ENCODE measurements around the gene MAP4K5.
A peak's percentile ranks its signal among the peaks of the same experiment; 100 is the strongest.

MAP4K5 gene

DNA sequence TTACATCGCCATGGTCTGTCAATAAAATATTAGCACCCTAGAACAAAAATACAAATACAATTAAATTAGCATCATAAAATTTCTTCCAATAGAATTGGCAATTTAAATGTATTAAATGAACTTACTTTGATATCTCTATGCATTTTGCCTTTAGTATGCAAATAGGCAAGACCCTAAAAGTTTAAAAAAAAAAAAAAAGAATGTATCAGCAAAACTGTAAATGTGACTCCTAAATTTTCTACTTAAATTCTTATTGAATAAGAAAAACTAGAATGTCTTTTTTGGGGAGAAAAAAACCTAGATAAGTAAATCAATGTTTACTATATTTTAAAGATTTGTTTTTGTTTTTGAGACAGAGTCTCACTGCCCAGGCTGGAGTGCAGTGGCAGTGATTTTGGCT is 56.2 kb downstream of the MAP4K5 start:
- no peak for DNase-seq (ENCODE audit: low spot score)

DNA sequence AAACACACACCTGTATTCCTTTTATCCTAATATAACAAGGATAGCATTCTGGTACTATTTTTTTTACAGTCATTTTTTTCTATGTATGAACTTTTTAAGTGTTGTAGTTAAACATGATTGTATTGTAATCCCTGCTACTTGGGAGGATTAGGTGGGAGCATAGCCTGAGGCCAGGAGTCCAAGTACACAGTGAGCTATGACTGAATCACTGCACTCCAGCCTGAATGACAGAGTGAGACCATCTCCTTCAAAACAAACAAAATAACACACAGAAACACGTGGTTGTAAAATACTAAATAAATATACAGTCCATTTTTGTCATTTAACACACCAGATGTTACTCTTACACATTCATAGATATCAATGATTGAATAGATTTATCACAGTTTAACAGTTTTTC is 56.9 kb downstream of the MAP4K5 start:
- DNase-seq (ENCODE audit: low spot score), result no peak

DNA sequence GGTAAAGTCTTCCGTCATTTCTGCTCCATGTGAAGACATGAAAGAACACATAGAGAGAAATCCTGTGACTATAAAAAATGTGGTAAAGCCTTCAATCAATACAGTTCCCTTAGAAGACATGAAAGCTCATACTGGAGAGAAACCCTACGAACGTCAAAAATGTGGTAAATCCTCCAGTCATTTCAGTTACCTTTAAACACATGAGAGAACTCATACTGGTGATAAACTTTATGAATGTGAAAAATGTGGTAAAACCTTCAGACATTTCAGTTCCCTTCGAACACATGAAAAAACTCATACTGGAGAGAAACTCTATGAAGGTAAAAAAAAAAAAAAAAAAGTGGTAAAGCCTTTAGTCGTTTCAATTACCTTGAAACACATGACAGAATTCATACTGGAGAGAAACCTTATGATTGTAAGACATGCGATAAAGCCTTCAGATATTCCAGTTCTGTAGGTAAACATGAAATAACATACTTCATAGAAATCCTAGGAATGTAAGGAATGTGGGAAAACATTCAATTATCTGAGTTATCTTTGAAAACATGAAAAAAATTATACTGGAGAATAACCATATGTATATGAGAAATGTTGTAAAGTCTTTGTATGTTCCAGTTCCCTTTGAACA is 60.4 kb downstream of the MAP4K5 start:
- DNase-seq (ENCODE audit: low spot score), result no peak

DNA sequence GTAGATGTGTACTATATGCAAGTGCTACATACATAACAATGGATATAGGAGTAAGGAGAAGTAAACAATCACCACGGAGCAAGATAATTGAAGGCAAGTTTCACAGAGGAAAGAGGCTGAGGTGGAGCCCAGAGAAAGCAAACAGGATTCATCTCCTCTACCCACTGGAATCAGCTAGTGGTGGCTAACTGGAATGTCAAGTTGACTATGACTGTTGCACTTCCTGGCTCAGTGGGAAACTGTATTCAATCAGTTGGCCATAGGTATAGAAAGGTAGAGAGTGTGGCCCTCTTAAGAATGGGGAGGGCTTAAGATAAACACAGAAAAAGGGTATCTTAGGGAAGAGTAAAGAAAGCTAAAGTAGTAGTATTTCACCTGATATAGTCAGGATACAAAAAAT is 62.4 kb downstream of the MAP4K5 start:
- no peak for DNase-seq (ENCODE audit: low spot score)

DNA sequence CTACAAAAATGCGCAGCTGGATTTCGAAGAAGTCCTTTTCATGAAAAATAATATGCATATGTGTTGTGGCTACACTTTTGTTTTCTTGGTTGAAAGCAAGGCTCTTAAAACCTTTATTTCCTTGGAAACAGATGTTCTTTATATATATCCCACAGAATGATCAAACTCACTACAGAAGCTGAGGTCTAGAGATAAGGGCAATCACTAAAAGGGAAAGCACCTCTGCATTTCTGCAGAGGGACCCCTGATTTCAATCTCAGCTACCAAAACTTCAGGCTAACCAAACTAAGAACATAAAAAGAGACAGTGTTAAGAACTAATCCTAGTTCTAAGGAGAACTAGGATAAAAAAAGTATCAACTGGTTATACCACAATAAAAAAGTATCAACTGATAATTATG is 70.3 kb downstream of the MAP4K5 start:
- no peak for DNase-seq (ENCODE audit: low spot score)

DNA sequence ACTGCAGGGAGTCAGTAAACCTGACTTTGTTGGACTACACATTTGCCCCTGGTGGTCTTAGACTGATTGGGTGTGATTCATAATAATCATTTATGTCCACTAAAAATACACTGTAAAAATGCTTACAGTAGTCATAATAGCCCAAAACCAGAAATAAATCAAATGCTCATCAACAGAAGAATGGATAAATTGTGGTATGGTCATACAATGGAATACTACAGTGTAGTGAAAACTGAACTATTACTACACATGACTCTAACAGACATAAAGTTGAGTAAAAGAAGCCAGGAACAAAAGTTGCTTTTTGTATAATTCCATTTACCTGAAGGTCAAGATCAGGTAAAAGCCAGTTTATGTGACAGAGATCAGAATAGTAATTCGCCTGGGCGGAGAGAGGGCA is 78.5 kb downstream of the MAP4K5 start:
- DNase-seq (ENCODE audit: low spot score), result no peak

DNA sequence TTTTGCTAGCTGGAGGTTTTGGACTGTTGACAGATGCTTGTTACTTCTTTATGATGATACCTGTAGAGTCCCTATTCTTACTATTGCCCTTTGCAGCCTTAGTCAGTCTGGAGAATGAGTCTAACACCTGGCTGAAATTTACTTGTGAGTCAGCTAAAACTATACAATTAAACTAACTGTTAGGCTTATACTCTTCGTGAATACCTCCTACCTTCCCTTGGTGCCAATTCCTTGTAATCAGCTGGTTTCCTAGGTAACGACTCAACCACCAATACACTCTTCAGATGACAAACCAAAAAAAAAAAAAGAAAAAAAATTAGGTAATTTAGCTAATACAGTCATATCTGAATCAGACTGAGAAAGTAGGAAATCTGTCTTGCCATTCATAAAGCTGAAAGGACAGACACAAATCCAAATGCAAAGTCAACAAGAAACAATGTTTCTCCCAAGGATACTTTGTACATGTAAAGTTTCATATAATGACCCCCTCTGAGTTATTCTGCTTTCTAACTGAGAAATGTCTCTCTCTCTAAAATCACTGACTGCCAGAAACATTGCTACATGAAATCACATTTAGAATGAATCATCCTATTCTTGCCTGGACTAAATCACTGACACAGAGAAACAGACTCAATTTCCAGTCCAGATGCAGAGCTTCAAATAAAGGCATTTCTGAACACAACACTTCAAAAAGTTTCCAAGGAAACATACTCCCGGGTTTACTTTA is 79.2 kb downstream of the MAP4K5 start:
- DNase-seq (ENCODE audit: low spot score), result peak; percentile 13

DNA sequence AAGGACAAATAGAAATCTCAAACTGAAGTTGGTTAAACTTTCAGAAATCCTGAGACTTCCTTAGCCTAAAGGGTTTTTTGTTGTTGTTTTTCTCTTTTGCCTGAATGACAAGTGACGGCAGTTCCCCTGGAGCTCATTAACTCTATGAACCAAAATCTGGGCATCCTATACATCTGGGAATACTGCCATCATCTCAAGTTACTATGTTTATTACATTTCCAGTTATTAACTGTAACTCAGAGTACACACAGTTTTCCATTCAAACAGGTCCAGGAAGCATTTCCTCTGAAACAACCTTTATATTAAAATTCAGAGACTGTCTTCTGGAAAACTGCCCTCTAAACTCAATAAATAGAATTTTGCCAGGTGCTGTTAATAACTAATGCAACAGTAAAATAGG is 80.1 kb downstream of the MAP4K5 start:
- no peak for DNase-seq (ENCODE audit: low spot score)

DNA sequence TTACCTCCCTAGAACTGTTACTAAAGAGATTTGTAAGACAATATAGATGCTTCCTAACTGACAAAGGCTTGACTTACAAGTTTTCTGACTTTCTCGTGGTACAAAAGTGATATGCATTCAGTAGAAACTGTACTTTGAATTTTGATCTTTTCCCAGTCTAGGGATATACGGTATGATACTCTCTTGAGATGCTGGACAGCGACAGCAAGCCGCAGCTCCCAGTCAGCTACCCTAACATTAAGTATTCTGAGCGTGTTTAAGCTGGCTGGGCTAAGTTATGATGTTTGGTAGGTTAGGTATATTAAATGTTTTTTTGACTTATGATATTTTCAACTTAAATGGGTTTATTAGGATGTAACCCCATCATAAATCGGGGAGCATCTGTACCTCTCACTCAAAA is 80.5 kb downstream of the MAP4K5 start:
- DNase-seq (ENCODE audit: low spot score), result no peak

DNA sequence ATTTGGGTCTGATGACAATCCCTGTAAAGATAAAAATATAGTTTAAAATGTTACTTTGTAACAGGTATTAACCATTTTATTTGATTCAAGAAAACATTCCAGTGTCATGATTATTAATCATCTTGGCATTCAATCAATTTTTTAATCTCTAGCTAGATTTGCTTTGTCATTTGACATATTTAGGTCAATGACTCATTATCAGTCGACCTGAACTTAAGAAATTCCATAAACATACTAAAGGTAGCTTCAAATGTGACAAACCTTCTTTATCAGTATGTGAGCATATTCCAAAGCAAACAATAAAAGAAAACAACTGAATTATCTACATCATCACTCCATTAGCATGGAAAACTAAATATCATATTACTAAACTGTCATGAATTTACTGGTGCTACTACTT is 84.9 kb downstream of the MAP4K5 start:
- no peak for DNase-seq (ENCODE audit: low spot score)

DNA sequence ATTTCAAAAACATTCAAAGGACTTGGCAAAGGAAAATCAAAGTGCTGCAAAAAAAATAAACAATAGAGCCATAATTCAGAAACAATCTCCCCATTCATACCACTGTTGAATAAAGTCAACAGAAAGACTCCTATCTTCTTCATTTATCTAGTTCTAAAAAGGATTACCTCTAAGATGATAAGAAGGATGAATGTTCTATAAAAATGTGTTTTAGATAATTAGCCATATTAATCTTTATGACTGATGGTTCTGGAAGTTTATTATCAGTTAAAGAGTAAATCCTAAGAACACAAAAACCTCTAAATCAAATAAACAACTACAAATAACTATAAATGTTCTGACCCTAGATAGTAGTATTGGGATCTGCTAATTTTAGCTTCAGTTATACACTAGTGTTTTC is 97.8 kb downstream of the MAP4K5 start:
- no peak for DNase-seq (ENCODE audit: low spot score)

DNA sequence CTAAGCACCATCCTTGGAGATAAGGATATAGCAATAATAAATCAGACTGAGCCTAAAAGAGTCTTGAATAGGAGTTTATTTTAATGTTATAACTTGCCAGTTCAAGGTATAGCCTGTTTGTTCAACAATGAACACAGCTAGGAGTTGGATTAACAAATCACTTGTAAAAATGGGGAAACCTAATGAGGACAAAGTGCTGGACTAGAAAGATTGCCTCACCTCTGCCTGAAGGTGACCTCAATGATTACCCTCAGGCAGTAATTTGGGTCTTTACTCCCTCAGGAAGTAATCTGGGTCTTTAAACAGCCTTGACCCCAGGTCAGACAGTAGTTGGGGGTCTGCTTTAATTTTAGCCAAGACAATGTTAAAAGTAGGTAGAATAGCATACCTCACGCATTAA is 100.2 kb downstream of the MAP4K5 start:
- DNase-seq (ENCODE audit: low spot score), result no peak

DNA sequence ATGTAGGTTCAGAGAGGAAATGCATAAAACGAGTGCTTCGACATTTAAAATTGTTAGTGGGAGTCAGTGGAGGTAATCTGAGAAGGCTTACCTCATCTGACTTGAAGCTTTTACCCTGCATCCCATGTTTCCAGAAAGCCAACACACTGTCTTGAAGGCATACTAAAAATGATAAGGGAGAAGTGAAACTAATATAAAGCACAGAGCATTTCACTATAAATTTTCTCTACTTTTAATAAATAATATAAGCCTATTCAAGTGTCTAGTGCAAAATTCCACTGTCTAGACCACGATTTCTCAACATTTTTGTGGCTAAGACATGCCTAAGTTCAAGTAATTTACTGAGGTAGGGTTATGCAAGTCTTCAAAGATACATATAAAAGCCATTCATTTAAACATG is 106.6 kb downstream of the MAP4K5 start:
- no peak for DNase-seq (ENCODE audit: low spot score)

DNA sequence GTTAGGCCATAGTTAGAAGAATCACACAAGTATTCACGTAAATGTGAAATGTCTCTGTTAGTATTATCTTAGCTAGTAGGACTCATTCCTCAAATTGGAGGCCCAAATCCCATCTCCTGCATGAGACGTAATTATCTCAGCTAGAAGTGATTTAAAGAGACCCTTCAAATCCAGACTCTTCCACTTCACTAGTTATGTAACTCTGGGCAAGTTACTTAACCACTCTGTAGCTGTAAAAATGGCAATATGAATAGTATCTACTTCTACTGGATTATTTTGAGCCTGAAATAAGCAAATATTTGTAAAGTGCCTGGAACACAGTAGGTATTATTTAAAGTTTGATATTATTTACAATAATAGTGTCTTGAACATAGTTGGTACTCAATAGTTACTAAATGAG is 107.3 kb downstream of the MAP4K5 start:
- no peak for DNase-seq (ENCODE audit: low spot score)

DNA sequence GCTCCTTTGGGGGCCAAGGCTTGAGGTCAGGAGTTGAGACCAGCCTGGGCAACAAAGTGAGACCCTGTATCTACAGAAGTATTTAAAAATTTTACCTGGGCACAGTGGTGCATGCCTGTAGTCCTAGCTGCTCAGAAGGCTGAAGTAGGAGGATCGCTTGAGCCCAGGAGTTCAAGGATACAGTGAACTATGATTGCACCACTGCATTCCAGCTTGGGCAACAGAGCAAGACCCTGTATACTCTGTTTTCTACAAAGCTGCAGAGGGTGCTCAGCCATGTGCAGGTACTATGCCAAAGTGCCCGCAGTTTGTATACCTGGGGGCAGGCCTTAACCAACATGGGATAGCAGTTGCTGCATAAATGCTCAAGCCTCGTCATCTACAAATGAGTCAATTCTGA is 108.8 kb downstream of the MAP4K5 start:
- DNase-seq (ENCODE audit: low spot score), result no peak

DNA sequence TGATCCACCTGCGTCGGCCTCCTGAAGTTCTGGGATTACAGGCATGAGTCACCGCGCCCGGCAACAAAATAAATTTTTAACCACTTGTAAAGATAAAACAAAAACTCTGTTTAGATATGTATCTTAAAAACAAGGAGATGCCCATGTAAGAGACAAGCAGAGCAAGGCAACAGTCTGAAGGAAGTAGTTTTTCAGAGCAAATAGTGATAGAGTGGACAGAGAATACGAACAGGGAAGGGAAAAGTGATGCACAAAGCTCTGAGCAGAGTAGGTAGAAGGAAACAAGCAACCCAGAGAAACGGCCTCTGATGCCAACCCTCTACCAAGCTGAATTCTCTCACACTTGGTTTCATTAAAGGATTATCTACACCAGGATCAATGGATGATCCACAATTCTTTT is 110.9 kb downstream of the MAP4K5 start:
- no peak for DNase-seq (ENCODE audit: low spot score)

DNA sequence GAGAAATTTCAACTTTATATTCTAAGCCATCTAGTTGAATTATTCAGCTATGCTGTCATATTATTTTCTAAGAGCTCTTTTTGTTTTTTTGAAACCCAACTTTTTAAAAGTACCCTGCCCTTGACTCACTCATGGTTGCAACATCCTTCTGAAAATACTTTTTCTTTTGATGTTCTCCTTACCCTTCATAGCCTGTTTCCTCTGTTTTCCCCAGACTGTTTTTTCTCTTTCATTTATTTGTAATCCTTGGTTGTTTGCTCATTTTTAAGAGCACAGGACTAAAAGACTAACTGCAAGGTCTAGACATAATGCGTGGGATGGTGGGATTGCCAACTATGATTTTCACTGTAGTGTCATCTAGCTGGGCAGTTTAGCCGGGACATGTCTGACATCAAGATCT is 114.5 kb downstream of the MAP4K5 start:
- no peak for DNase-seq (ENCODE audit: low spot score)

DNA sequence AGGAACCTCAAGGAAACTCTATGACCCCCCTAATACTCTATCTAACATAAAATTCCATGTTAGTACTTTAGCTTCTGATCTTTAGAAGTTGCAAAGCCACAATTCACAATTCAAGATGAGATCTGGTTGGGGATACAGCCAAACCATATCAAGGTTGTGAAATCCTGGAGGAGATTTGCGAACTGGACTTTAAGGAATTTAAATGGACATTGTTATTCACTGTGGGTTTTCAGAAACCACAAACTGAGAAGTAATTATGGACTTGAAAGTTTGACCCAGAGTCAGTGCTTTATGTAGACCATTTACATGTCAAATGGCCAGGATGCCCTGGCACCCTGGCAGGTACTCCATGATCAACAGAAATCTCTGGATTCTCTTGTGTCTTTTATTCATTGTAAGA is 121.4 kb downstream of the MAP4K5 start:
- DNase-seq (ENCODE audit: low spot score), result no peak

DNA sequence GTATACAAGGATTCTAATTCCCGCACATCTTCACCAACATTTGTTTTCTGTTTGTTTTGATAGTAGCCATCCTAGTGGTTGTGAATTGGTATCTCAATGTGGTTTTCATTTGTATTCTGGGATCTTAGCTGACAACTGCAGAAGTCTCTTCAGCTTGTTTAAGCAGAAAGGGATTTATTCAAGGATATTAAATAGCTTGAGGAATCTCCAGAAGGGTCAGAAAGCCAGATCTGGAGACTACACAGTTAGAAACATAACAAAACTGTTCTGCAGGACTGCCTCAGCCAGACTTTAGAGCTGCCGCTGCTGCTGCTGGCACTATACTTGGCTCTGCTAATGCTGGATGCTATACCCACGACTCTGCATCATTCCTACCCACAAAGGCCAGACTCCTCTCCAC is 122.3 kb downstream of the MAP4K5 start:
- DNase-seq (ENCODE audit: low spot score), result no peak

DNA sequence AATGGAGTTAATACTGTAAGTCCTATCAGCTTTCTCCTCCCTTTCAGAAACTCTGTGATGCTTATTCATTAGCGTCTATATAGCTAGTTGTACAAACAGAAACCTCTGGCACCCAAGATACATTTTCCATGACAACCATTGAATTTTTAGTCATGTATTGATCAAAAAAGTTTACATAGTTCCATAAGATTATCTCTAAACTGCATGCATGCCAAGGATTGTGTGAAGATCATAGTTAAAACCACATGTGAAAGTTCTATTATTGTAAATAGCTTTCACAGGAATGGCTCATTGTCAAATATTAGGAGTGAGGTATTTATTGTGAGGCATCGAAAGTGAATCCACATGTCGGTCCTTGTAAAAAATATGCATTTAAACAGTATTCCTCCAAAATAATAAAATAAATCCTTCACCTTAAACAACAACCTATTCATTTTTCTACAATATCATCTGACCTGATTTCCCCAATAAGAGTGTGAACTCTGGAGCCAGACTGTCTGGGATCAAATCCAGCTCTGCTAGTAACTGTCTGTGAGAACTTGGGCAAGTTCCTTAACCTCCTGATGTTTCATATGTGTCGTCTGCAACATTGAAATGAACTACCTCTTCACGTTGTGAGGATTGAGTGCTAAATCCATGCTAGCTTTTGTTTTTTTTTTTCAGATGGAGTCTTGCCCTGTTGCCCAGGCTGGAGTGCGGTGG is 125.1 kb downstream of the MAP4K5 start:
- DNase-seq (ENCODE audit: low spot score), result no peak

DNA sequence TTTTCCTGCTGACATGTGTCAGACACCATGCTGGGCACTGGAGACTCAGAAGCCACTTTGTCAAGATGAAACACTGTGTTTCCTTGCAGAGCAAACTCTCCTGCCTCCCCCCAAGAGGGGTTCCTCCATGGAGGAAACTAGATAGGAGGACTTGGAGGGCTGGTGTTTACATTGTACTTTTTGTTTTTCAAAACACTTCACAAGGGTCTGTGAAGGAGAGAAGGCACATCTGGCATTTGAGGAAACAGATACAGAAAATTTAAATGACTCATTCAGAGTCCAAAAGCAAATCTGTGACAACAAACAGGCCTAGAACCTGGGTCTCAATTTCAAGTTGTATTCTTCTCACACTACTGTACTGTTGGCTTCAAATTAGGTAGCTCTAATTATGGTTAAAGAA is 128.9 kb downstream of the MAP4K5 start:
- DNase-seq (ENCODE audit: low spot score), result no peak

DNA sequence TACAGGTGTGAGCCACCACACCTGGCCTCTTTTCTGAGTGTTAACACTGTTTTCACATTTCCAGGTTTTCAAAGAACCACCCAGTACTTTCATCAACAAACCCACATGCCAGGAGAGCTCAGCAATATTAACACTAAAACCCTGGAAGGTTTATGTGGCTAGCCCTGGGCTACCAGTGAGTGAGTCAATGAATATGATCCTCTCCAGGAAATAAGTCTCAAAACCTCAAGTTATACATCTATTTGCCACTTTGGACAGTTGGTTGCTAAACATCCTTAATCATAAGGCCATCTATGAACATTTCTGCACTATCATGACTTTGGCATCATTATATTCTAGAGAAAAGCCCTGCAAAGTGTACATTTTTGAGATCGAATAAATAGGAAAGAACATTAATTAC is 129.4 kb downstream of the MAP4K5 start:
- DNase-seq (ENCODE audit: low spot score), result no peak

DNA sequence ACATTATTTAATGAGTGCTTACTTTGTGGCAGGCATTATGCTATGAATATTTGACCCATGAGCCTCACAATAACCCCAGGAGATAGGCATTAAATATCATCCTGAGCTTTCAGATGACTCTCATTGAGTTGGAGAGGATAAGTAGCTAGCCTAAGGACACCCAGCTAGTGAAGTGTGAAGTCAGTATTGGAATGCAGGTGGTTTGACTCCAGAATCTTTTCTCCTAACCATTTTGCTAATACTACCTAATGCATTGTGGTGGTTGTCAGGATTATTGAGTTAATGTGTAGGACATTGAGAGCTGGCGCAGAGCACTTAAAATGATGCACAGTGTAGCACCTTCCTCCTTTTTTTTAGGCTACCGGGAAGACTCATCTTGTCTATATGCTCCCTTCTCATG is 131.9 kb downstream of the MAP4K5 start:
- no peak for DNase-seq (ENCODE audit: low spot score)

Data from pons (tissue), 1 donor.